ENCODE data around the gene APOC1. TPM values are rescaled to one million over a fixed set of nuclear protein-coding genes. Genes with fewer than 3 reads are reported as not detected.

The APOC1 gene
- total RNA-seq, 1 donor from 2014 or later: not detected

DNA sequence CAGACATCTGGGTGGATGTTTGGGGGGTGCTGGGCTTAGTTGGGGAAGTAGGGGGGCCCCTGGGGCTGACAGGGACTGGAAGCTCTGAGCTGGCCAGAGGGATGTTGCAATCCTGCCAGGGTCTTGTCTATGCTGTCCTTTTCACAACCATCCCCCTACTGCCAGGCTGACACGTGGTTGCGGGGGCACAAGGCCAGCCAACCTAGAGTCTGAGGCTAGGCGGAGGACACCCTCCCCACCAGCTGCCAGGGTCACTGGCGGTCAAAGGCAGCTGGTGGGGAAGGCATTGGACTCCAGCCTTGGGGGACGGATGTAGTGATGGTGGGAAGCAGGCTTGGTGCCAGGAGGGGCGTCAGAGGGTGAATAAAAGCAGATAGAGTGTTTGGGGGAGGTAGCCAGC lies 1.6 kb upstream of the APOC1 start:
- DNase-seq (ENCODE audit: low spot score): peak; percentile 58

DNA sequence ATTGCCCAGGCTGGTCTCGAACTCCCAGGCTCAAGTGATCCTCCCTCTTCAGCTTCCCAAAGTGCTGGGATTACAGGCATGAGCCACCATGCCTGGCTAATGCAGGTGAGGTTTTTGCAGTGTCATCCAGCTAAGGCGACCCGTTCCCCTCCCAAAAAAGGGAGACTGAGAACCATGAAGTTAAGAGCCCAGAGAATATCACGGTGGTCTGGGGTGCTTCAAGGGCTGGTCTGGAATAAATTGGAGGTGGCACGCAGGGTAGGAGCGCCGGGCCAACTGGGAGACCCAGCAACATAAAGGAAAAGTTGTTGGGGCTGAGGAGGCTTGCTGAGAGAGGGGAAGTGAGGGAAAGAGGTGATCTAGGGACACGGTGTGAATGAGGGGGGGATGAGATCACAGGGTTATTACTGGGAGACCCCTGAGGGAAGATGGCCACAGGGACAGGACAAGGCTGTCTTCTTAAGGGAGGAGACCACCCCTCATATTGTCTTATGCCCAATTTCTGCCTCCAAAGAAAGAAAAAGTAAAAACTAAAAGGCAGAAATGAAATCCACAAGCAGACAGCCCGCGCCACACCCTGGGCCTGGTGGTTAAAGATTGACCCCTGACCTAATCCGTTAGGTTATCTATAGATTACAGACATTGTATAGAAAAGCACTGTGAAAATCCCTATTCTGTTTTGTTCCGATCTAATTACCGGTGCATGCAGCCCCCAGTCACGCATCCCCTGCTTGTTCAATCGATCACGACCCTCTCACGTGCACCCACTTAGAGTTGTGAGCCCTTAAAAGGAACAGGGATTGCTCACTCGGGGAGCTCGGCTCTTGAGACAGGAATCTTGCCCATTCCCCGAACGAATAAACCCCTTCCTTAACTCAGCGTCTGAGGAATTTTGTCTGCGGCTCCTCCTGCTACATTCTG lies 636 bp upstream of the APOC1 start:
- peak; percentile 37 for DNase-seq (ENCODE audit: low spot score)

DNA sequence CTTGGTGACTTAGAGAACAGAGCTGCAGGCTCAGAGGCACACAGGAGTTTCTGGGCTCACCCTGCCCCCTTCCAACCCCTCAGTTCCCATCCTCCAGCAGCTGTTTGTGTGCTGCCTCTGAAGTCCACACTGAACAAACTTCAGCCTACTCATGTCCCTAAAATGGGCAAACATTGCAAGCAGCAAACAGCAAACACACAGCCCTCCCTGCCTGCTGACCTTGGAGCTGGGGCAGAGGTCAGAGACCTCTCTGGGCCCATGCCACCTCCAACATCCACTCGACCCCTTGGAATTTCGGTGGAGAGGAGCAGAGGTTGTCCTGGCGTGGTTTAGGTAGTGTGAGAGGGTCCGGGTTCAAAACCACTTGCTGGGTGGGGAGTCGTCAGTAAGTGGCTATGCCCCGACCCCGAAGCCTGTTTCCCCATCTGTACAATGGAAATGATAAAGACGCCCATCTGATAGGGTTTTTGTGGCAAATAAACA lies 9.9 kb downstream of the APOC1 start:
- peak; percentile 14 for DNase-seq (ENCODE audit: low spot score)

DNA sequence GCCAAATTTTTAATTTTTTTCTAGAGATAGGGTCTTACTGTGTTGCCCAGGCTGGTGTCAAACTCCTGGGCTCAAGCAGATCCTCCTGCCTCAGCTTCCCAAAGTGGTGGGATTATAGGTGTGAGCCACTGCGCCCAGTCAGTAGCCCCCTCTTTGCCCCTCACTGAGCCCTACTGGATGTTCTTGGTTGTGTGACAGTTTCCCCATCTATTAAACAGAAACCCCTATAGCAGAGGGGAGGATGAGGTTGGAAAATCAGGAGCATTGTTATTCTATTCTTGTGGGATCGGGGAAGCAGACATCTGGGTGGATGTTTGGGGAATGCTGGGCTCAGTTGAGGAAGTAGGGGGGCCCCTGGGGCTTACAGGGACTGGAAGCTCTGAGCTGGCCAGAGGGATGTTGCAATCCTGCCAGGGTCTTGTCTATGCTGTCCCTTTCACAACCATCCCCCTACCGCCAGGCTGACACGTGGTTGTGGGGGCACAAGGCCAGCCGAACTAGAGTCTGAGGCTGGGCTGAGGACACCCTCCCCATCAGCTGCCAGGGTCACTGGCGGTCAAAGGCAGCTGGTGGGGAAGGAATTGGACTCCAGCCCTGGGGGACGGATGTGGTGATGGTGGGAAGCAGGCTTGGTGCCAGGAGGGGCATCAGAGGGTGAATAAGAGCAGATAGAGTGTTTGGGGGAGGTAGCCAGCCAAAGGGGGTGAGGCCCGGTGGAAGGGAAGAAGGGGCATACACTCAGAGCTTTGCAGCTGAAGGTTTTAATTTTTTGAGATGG lies 10.9 kb downstream of the APOC1 start:
- DNase-seq (ENCODE audit: low spot score): peak; percentile 90

DNA sequence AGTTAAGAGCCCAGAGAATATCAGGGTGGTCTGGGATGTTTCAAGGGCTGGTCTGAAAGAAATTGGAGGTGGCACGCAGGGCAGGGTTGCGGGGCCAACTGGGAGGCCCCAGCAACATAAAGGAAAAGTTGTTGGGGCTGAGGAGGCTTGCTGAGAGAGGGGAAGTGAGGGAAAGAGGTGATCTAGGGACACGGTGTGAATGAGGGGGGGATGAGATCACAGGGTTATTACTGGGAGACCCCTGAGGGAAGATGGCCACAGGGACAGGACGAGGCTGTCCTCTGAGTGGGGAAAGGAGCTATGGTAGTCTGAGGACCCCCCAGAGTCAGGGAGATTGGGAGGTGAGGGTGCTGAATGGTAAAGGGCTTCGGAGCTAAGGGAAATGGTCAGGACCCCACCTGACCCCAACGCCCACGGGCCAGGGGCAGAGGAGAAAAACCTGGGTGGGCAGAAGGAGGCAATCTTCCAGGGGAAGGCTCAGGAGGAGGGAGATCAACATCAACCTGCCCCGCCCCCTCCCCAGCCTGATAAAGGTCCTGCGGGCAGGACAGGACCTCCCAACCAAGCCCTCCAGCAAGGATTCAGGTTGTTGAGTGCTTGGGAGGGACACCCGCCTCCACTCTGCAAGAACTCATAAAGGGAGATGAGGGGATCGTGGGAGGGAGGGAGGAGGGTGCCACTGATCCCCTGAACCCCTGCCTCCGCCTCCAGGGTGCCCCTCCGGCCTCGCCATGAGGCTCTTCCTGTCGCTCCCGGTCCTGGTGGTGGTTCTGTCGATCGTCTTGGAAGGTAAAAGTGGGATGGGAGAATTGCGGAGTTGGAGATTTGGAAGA lies 12.1 kb downstream of the APOC1 start:
- DNase-seq (ENCODE audit: low spot score): peak; percentile 9

DNA sequence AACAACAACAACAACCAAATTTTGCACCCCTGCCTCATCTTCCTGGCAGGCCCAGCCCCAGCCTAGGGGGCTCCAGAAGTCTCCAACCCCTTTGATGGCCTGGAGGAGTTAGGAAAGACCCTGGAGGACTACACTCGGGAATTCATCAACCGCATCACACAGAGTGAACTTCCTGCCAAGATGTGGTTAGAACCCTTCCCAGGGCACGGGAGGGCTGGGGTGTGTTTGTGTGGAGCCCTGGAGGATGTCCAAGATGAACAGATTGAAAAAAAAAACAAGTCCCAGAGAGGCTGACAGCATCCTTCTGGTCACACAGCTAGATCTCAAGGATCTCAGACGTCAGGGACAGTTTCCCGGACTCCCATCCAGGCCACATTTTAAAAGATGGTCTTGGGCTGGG lies 13.3 kb downstream of the APOC1 start:
- peak; percentile 36 for DNase-seq (ENCODE audit: low spot score)

DNA sequence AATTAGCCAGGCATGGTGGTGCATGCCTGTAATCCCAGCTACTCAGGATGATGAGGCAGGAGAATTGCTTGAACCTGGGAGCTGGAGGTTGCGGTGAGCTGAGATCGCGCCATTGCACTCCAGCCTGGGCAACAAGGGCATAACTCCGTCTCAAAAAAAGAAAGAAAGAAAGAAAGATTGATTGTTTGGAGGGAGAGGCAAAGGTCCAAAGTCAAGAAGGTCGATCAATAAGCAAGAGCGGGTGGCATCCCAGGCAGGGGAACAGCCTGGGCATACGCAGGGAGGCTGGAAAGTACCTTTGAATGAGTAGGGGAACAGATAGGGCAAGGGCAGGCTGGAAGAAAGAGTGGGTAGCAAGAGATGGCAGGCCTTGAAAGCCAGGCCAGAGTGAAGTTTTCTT lies 15.7 kb downstream of the APOC1 start:
- no peak for DNase-seq (ENCODE audit: low spot score)

DNA sequence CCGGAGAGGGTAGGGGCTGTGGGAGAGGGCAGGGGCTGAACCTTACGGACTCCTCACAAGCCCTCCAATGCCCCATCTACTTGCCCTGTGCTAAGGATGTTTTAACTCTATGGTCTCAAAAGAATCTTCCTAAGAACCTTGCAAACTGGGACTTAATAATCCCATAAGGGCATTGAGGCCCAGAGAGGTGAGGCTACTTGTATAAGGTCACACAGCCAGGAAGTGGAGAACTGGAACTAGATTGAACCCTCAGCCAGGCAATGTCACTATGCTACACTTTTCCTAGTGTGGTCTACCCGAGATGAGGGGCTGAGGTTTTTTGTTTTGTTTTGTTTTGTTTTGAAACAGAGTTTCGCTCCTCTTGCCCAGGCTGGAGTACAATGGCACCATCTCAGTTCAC lies 17.1 kb downstream of the APOC1 start:
- no peak for DNase-seq (ENCODE audit: low spot score)

DNA sequence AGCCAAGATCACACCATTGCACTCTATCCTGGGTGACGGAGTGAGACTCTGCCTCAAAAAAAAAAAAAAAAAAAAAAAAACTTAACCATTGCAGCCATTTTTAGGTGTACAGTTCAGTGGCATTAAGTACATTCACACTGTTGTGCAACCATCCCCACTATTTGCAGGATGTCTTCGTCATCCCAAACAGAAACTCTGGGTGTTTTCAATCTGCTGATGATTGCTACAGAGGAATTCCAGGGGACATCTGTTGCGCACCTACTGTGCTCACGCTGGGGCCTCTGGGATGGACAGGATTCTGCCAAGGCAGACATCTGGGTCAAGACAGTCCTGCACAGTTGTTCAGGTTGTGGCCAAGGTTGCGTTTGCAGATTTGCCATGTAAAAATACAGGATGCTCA lies 25.3 kb downstream of the APOC1 start:
- no peak for DNase-seq (ENCODE audit: low spot score)

DNA sequence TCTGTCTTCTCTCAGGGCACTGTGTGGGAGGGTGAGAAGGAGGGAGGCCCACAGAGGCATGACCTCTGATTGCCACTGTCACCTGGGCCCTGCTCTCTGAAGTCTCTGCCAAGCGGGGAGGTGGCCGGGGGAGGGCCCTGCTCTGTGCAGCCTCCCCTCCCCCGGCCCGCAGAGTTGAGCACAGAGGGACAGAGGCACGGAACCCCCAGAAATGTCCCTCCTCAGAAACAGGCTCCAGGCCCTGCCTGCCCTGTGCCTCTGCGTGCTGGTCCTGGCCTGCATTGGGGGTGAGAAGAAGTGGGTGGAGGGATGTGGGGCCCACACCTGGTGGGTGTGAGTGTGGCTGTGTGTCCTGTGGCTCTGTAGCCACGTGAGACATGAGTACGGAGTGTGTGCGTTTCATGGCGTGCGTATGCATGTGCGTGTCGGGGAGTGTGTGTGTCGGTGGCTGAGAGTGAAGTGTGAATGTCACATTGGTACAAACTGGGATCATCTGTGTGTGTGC lies 27.7 kb downstream of the APOC1 start, which contains the start of gene APOC4:
Gene APOC4, plus strand, starts transcription at position 171 of the 505 bp plus-strand sequence. Its CDS starts 41 bp downstream, at position 212.
- DNase-seq (ENCODE audit: low spot score): no peak

DNA sequence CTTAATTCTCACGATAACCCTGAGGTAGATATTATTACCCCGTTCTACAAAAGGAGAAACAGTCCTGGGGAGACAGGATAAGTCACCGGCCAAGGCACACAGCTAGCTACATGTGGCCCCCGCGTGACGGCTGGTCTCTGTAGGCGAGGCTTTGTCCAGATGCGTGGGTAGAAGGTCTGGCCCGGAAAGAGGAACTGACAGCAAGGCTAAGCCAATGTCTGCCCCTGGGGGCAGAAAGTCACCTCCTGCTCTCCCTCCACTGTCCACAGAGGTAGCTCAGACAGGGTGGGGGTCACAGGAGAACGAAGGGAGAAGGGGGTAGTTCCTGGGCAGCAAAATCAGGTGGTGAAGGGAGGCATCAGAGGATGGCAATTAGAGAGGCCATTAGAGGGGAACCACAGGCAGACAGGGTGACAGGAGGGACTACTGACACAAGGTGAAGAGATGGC lies 29.4 kb downstream of the APOC1 start:
- DNase-seq (ENCODE audit: low spot score): peak; percentile 35

DNA sequence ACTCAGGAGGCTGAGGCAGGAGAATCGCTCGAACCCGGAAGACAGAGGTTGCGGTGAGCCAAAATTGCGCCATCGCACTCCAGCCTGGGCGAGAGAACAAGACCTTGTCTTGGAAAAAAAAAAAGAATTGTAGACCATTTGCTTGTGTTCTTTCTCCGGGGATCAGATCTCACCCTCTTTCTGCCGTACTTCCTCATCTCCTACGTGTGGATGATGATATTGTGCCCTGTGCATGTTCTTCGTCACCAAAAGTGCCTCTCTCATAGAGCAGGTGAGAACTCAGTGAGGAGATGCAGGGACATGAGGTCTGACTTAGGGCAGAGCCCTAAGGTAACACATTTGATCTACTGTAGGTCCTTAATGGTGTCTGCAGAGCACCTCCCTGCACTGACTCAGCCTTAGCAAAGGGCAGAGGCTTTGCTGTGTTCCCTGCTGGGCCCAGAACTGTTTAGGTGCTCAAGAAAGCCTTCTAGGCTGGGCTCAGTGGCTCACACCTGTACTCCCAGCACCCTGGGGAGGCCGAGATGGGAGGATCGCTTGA lies 32.7 kb downstream of the APOC1 start:
- no peak for DNase-seq (ENCODE audit: low spot score)

DNA sequence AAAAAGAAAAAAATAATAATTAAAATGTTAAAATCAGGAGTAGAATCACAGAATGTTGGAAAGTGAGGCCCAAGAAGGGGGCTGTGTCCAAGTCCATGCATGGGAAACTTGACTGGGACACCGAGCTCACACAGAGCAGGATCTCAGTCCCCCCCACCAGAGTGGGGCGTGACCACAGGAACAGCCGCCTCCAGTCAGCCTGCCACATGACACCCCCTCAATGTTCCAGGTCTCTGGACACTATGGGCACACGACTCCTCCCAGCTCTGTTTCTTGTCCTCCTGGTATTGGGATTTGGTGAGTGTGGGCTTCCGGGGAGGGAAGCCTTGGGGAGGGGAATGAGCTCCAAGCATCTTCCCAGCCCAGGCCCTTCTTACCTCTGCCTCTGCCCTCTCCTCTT lies 33.8 kb downstream of the APOC1 start:
- DNase-seq (ENCODE audit: low spot score): no peak

DNA sequence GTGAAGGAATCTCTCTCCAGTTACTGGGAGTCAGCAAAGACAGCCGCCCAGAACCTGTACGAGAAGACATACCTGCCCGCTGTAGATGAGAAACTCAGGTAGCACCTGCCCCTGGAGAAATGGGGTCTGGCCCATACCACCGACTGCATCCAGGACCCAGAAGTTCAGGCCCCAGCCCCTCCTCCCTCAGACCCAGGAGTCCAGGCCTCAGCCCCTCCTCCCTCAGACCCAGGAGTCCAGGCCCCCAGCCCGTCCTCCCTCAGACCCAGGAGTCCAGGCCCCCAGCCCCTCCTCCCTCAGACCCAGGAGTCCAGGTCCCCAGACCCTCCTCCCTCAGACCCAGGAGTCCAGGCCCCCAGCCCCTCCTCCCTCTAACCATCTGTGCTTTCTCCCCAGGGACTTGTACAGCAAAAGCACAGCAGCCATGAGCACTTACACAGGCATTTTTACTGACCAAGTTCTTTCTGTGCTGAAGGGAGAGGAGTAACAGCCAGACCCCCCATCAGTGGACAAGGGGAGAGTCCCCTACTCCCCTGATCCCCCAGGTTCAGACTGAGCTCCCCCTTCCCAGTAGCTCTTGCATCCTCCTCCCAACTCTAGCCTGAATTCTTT lies 34.5 kb downstream of the APOC1 start:
- no peak for DNase-seq (ENCODE audit: low spot score)

DNA sequence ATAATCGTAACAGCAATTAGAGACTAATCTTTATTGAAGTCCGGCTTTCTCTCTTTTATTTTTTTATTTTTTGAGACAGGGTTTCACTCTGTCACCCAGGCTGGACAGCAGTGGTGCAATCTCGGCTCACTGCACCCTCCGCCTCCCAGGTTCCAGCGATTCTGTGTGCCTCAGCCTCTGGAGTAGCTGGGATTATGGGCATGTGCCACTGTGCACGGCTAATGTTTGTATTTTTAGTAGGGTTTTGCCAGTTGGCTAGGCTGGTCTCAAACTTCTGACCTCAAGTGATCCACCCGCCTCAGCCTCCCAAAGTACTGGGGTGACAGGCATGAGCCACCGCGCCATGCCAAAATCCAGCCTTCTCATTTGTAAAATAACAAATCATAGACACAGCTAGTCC lies 35.1 kb downstream of the APOC1 start:
- no peak for DNase-seq (ENCODE audit: low spot score)

DNA sequence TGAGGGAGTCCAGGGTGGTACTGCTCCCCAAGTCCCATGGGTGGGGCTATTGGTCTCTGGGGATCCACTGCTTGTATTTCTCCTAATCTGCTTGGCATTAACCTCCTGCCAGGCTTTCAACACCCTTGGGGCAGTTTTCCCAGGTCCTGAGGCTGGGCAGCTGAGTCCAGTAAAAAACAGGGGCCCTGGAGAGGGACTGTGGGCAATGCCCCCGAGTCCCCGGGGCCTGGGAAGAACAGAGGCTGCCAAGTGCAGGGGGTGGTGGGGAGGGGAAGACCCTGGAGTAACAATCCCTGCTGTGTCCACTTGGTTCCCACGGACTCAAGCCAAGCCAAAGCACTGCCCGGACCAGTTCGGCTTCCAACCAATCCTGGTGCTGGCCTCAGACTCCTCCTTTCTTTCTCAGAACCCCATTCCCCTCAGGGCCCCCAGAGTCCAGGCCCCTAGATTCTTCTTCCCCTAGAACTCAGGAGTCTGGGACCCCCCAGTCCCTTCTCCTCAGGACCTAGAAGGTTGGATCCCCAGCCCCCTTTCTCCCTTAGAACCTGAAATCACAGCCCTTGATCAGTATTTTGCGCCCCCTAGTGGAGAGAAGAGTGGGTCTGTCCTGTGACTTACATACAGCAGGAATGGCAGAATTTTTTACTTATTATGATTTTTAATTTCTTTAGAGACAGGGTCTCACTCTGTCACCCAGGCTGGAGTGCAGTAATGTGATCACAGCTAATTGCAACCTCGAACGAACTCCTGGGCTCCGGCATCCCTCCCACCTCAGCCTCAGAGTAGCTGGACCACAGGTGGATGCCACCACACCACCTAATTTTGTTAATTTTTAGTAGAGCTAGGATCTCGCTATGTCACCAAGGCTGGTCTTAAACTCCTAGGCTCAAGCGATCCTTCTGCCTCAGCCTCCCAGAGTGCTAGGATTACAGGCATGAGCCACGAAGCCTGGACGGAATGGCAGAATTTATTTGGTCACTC lies 37.1 kb downstream of the APOC1 start:
- DNase-seq (ENCODE audit: low spot score): peak; percentile 82

DNA sequence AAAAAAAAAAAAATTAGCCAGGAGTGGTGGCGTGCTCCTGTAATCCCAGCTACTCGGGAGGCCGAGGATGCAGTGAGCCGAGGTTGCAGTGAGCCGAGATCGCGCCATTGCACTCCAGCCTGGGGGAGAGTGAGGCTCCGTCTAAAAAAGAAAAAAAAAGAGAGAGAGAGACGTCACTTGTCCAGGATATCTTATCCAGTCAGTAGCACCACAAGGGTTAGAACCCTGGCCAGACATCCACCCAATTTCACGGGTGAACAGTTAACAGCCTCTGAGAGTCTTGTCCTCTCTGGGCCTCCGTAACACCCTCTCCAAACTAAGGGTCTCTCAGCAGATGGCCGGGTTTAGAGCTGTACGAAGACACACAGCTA lies 39.9 kb downstream of the APOC1 start:
- DNase-seq (ENCODE audit: low spot score): no peak

DNA sequence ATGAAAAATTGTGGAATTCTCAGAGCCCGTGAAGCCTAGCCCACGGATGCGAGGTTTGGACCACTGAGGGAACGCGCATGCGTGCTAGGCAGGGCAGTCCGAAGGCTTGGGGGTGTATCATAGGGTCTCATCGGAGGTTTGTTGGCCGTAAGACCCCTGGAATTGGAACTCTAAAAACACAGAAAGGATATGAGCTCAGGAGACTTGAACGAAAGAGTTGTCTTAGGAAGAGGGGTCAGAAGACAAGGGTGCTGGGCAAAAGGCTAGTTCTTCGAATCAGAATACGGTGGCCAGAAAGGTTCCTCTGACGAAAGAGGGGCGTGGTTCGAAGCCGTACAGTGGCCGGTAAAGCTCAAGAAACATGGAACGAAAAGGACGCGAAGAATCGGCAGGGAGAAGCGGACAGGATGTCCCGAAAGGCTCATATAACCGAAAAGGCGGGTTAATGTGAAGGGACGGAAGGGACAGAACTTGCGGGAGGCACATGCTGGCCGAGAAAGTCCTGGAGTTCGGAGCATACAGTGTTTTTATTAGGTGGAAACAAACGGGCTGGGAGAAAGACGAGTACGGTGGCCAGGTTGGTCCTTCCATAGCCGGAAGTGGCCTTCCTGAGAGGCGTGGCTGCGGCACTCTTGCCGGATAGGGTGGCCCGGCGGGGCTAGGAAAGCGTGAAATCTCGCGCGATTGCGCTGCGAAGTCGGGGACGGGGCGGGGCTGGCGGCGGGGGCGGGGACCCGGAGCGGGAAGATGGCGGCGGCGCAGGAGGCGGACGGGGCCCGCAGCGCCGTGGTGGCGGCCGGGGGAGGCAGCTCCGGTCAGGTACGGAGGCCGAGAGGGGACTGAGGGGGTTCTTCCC lies 40.5 kb downstream of the APOC1 start, which contains the start of gene CLPTM1:
Gene CLPTM1, plus strand, starts transcription at position 732 of the 856 bp plus-strand sequence. Its CDS starts 16 bp downstream, at position 748.
- DNase-seq (ENCODE audit: low spot score): peak; percentile 98

Data from umbilical cord (tissue), 2 donors.